NCI-H526 treated with DMSO at 0.1 percent for 48 hours (cell line): ENCODE measurements around the gene BLM.
A peak's percentile ranks its signal among the peaks of the same experiment; 100 is the strongest.
"Not testable (repeated sequence)": the region's sequence is repeated elsewhere in the genome, so short reads cannot be mapped to it uniquely, and the experiment has no call there.

ENCODE experiments used
- DNase-seq: peaks from one replicate; lab custom pipeline; 2025; lab: John Stamatoyannopoulos, UW

Gene BLM

GRCh38 chr15:90740545-90740944 is 23.4 kb downstream of the BLM start:
- not testable (repeated sequence) for DNase-seq

- no peak for DNase-seq
These were observed 24.9 kb downstream of the BLM start for GRCh38 chr15:90742087-90742486.

- no peak for DNase-seq
These were observed 26.3 kb downstream of the BLM start for GRCh38 chr15:90743407-90743806.

GRCh38 chr15:90744759-90745402 is 27.7 kb downstream of the BLM start:
- no peak for DNase-seq

GRCh38 chr15:90749754-90750153 is 32.6 kb downstream of the BLM start:
- DNase-seq, result peak; percentile 44

- no peak for DNase-seq
These were observed 33.0 kb downstream of the BLM start for GRCh38 chr15:90750186-90750585.

- no peak for DNase-seq
These were observed 34.2 kb downstream of the BLM start for GRCh38 chr15:90751300-90751825.

GRCh38 chr15:90756916-90757315 is 39.8 kb downstream of the BLM start:
- DNase-seq, result no peak

- no peak for DNase-seq
These were observed 40.3 kb downstream of the BLM start for GRCh38 chr15:90757461-90757860.

- DNase-seq, result no peak
These were observed 43.6 kb downstream of the BLM start for GRCh38 chr15:90760661-90761232.

GRCh38 chr15:90761629-90762028 is 44.5 kb downstream of the BLM start:
- DNase-seq, result no peak

GRCh38 chr15:90762109-90762508 is 45.0 kb downstream of the BLM start:
- no peak for DNase-seq

GRCh38 chr15:90763366-90764099 is 46.4 kb downstream of the BLM start:
- DNase-seq, result no peak

- no peak for DNase-seq
These were observed 48.4 kb downstream of the BLM start for GRCh38 chr15:90765531-90765930.

- no peak for DNase-seq
These were observed 48.8 kb downstream of the BLM start for GRCh38 chr15:90765966-90766365.

GRCh38 chr15:90769375-90769774 is 52.2 kb downstream of the BLM start:
- no peak for DNase-seq

GRCh38 chr15:90773485-90773884 is 56.3 kb downstream of the BLM start:
- no peak for DNase-seq

GRCh38 chr15:90774731-90775514 is 57.8 kb downstream of the BLM start:
- no peak for DNase-seq

GRCh38 chr15:90780916-90781315 is 63.8 kb downstream of the BLM start:
- DNase-seq, result no peak

GRCh38 chr15:90782442-90782841 is 65.3 kb downstream of the BLM start:
- no peak for DNase-seq

GRCh38 chr15:90787881-90788280 is 70.7 kb downstream of the BLM start:
- no peak for DNase-seq

GRCh38 chr15:90789462-90789861 is 72.3 kb downstream of the BLM start:
- DNase-seq, result no peak
